ENCODE data around the gene HNRNPH1.
"Not testable (repeated sequence)": the region's sequence is repeated elsewhere in the genome, so short reads cannot be mapped to it uniquely, and the experiment has no call there.

The HNRNPH1 gene, protein sequence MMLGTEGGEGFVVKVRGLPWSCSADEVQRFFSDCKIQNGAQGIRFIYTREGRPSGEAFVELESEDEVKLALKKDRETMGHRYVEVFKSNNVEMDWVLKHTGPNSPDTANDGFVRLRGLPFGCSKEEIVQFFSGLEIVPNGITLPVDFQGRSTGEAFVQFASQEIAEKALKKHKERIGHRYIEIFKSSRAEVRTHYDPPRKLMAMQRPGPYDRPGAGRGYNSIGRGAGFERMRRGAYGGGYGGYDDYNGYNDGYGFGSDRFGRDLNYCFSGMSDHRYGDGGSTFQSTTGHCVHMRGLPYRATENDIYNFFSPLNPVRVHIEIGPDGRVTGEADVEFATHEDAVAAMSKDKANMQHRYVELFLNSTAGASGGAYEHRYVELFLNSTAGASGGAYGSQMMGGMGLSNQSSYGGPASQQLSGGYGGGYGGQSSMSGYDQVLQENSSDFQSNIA

DNA sequence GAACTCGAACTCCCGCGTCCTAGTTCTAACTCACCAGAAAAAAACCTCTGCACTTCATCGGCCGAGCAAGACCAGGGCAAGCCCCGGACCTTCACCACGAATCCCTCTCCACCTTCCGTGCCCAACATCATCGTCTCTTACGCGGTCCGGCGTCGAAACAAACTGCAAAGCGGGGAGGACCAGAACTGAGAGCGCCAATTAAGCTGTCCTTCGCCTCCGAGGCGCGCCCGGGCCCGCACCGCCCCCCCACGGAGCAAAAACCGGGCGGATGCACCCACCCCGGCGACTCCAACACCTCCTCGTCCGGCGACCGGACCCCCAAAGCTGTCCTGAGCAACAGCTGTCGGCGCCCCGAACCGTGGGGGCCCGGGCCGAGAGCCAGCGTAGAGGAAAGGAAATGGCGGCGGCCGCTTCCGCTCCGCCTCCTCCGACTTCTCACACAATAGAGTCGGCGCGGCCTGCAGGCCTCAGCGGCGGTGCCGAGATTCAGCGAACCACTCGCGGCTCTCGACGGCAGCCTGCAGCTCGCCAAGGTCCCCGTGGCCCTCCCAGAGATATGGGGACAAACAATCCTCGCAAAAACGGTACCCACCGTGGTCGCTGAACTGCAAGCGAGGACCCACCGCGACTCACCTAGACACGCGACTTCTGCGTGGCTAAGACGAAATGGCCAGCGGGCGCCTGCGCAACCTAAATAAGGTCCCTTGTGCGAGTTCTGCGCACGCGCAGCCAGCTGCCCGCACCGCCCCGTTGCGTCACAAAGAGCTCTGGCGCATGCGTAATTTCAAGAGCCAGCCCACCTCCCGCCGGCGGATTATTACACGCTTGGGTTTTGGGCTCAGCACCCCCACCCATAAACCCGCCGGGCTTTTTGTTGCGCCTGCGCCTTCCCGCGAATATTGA is at the start of gene HNRNPH1:
HNRNPH1 (minus strand) TSS at position 669 of the 903 bp plus-strand sequence; CDS start at position 131, 538 bp downstream.
- peak; percentile 98 to 99 for DNase-seq

DNA sequence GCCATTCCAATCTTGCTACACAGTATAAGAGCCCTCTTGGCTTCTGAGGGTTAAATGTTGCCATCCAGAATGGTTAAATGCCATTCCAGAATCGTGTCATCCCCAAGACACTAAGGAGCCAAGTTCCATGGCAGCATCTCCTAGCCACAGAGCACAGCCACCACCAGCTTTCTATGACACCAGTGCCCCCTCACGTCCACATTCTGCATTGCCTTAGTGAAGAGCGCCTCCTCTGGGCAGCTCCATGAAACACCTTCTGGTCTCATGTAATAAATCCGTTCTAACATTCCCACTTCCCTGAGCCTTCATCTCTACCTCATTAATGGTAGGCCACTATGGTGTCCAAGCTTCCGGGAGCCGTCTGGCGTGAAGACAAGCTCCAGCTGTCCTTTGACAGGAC is 44.9 kb upstream of the HNRNPH1 start:
- DNase-seq = peak in 1 of 2 experiments; percentile 16

GRCh38 chr5:179661647-179662046 is 38.2 kb upstream of the HNRNPH1 start:
- not testable (repeated sequence) for DNase-seq

GRCh38 chr5:179658179-179658856 is 34.8 kb upstream of the HNRNPH1 start:
- DNase-seq = not testable (repeated sequence)

GRCh38 chr5:179657302-179658178 is 34.1 kb upstream of the HNRNPH1 start:
- not testable (repeated sequence) for DNase-seq

DNA sequence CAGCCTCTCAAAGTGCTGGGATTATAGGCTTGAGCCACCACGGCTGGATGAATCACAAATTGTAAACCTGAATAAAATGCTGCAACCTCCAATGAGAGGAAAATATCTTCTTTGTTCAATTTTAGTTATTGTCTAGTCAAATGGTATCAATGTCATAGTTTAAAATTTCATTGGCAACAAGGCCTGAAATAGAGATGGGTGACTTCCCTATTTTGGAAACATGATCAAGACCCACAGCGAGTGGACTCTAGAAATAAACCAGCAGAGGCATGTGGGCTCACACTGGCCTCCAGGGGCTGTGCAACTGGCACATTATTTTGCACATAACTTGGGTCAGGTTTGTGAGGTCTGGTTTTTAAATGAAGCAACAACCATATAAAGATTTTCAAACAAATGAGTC is 29.7 kb upstream of the HNRNPH1 start:
- DNase-seq = not testable (repeated sequence)

GRCh38 chr5:179650245-179650644 is 26.8 kb upstream of the HNRNPH1 start:
- DNase-seq = not testable (repeated sequence)

DNA sequence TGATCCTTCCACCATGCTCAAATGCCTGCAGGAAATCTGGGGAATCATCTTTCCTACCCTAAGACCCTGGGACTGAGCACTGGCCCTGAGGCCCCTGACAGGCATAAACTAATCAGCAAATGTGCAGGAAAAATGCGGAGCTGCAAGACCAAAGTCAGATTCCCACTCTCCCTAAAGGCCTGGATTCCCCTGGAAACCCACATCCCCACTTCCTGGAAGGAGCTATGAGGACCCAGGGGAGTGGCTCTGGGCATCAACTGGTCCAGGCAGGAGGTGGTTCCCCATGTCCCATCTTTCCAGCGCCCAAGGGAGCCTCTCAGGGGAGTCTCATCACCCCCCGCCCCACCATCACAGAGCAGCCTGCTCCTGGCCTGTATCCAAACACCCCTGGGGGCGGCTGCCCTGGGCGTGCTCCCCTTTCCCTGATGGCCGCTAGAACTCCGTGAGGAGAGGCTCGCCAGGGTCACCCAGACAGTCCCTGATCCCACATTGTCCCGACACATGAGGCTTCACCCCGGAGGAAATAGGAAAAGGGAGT is 25.8 kb upstream of the HNRNPH1 start:
- not testable (repeated sequence) for DNase-seq

DNA sequence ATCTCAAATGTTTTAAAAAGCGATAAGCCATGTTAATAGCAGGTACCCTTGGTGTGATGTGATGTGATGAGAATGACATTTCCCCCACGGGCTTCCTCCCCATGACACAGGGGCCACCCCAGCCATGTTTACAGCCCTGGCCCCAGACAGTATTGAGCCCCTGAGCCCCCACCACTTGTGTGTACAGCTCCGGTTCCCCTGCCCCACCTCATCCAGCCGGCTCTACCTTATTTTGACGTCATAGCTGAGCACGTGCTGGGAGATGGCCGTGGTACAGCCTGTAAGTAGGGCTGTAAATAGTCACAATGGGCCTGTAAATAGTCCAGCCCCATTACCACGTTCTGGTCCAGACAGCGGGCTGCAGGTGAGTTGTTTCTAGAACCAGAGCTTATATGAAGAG is 24.9 kb upstream of the HNRNPH1 start:
- DNase-seq = no peak

DNA sequence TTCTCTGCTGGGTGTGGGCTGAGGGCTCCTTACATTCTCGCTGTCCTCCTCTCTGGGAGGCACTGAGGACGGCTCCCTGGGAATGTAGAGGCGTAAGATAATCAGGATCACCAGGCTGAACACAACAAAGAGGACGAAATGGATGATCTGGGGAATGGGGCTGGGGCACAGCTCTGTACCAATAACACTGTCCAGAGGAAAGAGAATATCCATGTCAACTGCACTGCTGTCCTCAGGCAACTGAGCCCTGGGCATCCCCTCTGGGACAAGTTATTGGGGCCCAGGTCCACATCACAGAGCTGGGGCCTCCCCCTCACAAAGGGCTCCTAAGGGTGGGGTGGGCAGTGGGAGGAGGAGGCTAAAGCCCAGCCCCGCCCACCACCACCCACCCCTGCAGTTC is 21.3 kb upstream of the HNRNPH1 start:
- not testable (repeated sequence) for DNase-seq

GRCh38 chr5:179643141-179643920 is 19.9 kb upstream of the HNRNPH1 start:
- not testable (repeated sequence) for DNase-seq

DNA sequence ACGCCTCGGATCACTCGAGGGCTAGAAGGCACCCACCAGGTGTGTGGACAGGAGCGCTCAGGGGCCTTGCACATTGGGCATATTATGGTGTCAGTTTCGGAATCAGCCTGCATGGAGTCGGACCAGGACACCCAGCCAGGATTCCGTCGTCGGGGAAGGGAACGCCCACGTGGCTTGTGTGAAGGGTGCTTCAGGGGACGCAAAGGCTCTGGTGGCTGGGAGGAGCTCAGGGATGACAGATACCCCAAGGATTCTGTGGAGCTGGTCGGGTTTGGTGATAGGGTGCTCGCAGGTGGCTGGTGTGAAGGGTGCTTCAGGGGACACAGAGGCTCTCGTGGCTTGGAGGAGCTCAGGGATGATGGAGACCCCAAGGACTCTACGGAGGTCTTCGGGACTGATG is 19.2 kb upstream of the HNRNPH1 start:
- DNase-seq = not testable (repeated sequence)

- DNase-seq = not testable (repeated sequence)
Observed at GRCh38 chr5:179641745-179642144, 18.3 kb upstream of the HNRNPH1 start.

- DNase-seq = not testable (repeated sequence)
Observed at GRCh38 chr5:179639296-179639695, 15.8 kb upstream of the HNRNPH1 start.

DNA sequence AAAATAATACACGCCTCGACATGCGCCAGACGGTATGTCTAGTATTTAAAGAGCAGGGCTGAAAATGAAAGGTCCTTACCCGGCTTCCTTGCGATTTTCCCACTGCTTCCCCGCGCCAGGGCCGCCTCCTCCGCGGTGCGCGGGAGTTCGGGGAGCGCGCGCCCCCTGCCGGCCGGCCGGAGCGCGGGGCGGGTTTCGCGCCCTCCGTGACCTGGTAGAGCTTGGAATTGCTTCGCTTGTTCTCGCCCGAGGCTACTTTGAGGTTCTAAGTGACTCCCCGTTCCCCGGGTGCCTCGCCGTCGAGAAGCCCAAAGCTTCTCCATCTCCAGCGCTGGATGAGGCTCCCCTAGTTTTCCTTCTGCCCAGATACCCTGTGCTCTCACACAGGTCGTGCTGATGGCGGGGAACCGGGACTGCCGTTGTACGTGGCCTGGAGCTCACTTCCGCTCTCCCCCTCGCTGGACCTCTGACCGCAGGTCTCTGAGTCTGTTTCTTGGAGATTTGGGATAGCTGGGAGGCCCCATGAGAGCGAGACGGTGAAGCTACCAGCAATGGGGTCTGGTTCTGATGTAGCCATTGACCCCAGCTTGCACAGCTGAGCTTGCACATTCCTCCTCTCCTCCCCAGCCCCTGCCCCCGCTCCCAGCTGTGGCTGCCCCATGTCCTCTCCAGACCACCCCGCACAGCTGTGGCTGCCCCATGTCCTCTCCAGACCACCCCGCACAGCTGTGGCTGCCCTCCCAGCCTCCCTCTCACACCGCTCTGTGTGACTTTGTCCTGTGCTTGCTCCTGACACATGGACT is 11.1 kb upstream of the HNRNPH1 start:
- DNase-seq = not testable (repeated sequence)

DNA sequence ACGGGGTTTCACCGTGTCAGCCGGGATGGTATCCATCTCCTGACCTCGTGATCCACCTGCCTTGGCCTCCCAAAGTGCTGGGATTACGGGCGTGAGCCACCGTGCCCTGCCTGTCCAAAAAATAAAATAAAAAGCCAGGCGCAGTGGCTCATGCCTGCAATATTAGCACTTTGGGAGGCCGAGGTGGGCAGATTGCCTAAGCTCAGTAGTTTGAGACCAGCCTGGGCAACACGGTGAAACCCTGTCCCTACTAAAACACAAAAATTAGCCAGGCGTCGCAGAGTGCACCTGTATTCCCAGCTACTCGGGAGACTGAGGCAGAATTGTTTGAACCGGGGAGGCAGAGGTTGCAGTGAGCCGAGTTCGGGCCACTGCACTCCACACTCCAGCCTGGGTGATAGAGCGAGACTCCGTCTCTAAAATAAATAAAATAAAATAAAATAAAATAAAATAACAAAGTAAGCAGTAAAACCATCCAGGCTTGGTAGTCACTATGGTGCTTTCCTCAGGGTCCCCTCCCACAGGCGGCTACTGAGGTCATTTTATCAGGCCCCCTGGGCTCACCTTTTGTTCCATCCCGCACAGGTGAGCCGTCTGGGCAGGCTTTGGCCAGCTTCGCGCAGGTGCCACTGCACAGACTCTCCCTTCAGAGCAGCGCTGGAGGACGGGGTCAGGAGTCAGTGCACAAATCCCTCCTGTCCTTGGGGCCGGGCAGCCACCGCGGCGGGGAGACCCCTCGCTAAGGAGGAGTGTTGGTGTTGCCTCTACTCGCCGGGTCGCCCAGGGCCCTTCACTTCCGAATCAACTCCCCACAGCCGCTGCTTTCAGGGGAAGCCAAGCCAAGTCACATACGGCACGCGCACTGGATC is 10.3 kb upstream of the HNRNPH1 start:
- DNase-seq = not testable (repeated sequence)

DNA sequence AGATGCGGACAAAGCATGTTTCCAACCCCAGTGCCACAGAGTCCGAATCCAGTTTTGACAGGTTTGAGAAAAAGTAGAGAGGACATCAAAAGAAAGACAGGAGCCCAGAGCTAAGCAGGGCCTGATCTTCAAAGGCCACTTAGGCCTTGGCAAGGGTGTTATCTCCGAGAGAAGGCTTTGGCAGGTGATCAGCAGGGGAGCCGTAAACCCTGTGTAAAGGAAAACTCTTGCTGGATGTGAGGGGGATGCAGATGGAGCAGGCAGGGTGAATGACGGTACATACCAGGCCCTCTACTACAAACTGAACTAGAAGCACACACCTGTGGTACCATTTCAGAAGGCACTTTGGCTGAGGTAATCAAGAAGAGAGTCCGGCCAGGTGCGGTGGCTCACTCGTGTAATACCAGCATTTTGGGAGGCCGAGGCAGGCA is 1.4 kb upstream of the HNRNPH1 start:
- no peak for DNase-seq

- peak in 1 of 2 experiments; percentile 42 for DNase-seq
Observed at GRCh38 chr5:179623906-179624741, 653 bp upstream of the HNRNPH1 start.
